Measurements from ENCODE around the gene TMEM256.

The TMEM256 gene

DNA sequence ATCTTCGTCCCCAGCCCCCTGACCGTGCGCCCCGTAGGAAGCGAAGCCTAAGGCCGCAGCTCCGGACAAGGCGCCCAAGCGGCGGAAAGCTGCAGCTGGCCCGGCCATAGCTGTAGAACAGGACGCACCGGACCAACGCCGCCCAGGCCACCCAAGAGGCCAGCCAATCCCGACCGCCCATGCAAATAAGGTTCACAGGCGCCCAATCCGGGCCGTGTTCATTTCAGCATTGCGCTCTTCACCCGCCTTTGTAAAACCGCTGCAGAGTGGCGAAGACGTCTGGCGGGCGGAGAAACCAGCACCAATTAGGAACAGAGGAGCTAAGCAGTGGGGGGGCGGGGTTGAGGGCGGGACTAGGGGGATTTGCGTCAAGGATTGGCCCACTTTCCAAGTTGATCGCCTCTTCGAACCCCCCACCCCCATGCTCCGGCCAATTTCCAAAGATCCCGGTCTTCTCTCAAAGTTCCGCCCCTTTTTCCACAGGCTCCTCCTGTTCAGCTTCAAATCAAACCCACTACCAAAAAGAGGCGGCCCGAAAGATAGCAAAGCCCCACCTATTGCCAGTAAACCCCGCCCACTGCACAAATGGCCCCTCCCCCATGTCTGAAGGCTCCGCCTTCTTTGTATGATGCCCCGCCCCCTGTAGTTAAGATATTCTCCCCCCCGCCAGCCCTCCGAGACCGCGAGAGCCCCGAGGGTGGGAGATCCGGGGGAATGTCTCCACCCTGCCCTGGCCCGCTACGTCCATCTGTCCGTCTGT lies at the start of gene TMEM256:
Gene TMEM256 (minus strand): TSS at position 121 of the 760 bp plus-strand sequence. CDS start 13 bp downstream, at position 108.
- TF ChIP-seq, protein P1, sequence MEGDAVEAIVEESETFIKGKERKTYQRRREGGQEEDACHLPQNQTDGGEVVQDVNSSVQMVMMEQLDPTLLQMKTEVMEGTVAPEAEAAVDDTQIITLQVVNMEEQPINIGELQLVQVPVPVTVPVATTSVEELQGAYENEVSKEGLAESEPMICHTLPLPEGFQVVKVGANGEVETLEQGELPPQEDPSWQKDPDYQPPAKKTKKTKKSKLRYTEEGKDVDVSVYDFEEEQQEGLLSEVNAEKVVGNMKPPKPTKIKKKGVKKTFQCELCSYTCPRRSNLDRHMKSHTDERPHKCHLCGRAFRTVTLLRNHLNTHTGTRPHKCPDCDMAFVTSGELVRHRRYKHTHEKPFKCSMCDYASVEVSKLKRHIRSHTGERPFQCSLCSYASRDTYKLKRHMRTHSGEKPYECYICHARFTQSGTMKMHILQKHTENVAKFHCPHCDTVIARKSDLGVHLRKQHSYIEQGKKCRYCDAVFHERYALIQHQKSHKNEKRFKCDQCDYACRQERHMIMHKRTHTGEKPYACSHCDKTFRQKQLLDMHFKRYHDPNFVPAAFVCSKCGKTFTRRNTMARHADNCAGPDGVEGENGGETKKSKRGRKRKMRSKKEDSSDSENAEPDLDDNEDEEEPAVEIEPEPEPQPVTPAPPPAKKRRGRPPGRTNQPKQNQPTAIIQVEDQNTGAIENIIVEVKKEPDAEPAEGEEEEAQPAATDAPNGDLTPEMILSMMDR (IDR thresholded peaks at IDR 0.05): no peak
- no peak for TF ChIP-seq ZFX (IDR thresholded peaks at IDR 0.05; ENCODE audit: borderline replicate concordance)
- peak within 1 kb of the TSS; percentile 87 for H3K27ac ChIP-seq

GRCh38 chr17:7448461-7448860 lies 44.6 kb upstream of the TMEM256 start:
- H3K27ac ChIP-seq: no peak overlapping the region
- no peak for TF ChIP-seq ZFX (IDR thresholded peaks at IDR 0.05; ENCODE audit: borderline replicate concordance)
- TF ChIP-seq, protein P1 (IDR thresholded peaks at IDR 0.05): no peak

DNA sequence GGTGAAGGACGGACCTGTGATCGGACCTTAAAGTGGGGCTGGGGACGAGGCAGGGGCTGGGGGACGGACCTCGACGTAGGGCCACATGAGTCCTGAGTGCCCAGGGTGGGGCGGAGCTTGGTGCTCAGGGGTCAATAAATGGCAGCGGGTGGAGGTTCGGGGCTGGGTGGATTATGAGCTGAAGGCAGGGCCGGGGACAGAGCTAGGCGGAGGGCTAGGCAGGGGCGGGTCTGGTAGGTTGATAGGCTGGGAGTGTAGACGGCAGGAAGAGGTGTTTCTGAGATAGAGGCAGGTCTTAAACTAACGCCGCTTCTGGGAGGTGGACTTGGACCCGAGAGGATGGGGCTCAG lies 41.7 kb upstream of the TMEM256 start:
- TF ChIP-seq, protein P1 (IDR thresholded peaks at IDR 0.05): no peak
- TF ChIP-seq ZFX (IDR thresholded peaks at IDR 0.05; ENCODE audit: borderline replicate concordance): no peak
- H3K27ac ChIP-seq: peak overlapping the region; percentile 82

- peak within 1 kb of the TSS; percentile 82 for H3K27ac ChIP-seq
- TF ChIP-seq ZFX (IDR thresholded peaks at IDR 0.05; ENCODE audit: borderline replicate concordance): no peak
- TF ChIP-seq, protein P1 (IDR thresholded peaks at IDR 0.05): peak; percentile 31
These were observed 41.1 kb upstream of the TMEM256 start, which contains the start of gene CHRNB1 for GRCh38 chr17:7444682-7445618. TSS of gene CHRNB1 (plus strand) at chr17:7445061. CDS start at chr17:7445128, 67 bp downstream.

GRCh38 chr17:7443499-7444485 lies 39.9 kb upstream of the TMEM256 start:
- TF ChIP-seq, protein P1 (IDR thresholded peaks at IDR 0.05): no peak
- TF ChIP-seq ZFX (IDR thresholded peaks at IDR 0.05; ENCODE audit: borderline replicate concordance): no peak
- peak overlapping the region; percentile 24; the same call in 1 of the 2 replicates for H3K27ac ChIP-seq

DNA sequence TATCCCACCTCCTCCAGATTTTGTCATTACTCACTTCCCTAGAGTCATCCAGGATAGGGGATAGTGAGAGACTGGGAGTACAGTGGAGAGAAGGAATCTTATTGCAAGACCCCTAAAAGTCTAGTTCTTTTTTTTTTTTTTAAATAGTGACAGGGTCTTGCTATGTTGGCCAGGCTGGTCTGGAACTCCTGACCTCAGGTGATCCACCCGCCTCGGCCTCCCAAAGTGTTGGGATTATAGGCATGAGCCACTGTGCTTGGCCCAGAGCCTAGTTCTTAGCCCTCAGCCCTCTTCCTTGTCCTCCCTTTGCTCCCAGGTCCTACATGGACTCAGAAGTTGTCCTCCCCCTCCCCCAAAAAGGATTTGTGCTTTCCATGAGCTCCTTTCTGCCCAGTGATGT lies 38.2 kb upstream of the TMEM256 start:
- no peak overlapping the region for H3K27ac ChIP-seq
- no peak for TF ChIP-seq ZFX (IDR thresholded peaks at IDR 0.05; ENCODE audit: borderline replicate concordance)
- TF ChIP-seq, protein P1 (IDR thresholded peaks at IDR 0.05): no peak

All from 22Rv1 (cell line).